Measurements from ENCODE around the gene IL21R.
A peak's percentile ranks its signal among the peaks of the same experiment; 100 is the strongest.

Gene IL21R

GRCh38 chr16:27489906-27490305 is 87.9 kb downstream of the IL21R start:
- DNase-seq, result no peak
- intact Hi-C loops (cut with DNase I), result no loop called here

DNA sequence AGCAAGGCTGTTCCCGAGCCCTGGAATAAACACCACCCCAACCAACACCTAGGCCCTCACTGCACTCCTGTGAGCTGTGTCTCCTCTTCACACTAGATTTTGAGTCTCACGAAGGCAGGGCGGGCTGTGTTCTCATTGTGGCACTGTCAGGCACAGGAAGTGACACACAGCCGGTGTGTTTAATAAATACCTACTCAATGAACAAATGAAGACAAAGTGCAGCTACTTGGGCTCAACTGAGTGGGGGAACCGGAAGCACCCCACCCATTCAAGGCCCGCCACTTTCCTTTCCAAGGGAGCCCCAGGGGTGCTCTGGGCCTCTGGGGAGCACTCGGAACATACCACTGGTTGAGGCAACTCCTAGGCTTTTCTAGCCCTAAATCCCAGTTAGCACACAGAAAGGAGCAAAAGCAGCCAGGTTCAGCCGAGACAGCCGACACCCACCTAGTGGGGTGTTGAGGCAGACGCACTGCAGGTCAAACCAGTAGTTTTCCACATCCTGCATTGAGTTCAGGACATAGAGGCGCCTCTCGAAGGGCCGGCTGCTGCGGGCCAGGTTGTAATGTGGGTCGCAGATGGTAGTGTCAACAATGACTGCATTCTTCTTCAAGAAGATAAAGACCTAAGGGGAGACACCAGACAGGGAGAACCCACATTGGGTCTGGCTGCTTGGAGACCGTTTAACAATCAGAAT is 90.1 kb downstream of the IL21R start:
- intact Hi-C loops (cut with DNase I), result no loop called here
- no peak for DNase-seq

GRCh38 chr16:27492588-27492979 is 90.6 kb downstream of the IL21R start:
- intact Hi-C loops (cut with DNase I), result no loop called here
- no peak for DNase-seq

DNA sequence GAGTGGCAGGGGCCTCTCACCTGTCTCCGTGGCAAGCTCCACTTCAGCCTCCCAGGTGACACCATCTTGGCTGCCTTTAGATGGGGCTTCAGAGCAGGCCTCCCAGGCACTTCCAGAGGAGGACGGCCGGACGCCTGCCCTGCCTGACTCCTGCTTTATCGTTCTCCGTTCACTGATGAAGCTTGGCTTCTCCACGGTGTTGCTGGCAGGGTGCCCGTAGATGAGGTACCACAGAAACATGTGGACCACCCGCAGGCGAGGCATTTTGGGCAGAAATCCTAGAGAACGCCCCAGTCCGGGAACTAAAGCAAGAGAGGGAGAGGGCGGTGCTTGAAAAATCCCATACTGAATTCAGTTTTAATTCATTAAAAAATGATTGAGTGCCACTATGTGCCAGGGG is 93.2 kb downstream of the IL21R start:
- no peak for DNase-seq
- intact Hi-C loops (cut with DNase I), result no loop called here

- no peak for DNase-seq
- intact Hi-C loops (cut with DNase I), result no loop called here
Measured at GRCh38 chr16:27498031-27498825, 96.3 kb downstream of the IL21R start.

GRCh38 chr16:27498916-27499658 is 97.1 kb downstream of the IL21R start:
- intact Hi-C loops (cut with DNase I), result no loop called here
- DNase-seq, result no peak

GRCh38 chr16:27499659-27500055 is 97.7 kb downstream of the IL21R start:
- intact Hi-C loops (cut with DNase I), result no loop called here
- peak in 20 of 42 donors; percentile 21 to 70 (median 46) for DNase-seq

DNA sequence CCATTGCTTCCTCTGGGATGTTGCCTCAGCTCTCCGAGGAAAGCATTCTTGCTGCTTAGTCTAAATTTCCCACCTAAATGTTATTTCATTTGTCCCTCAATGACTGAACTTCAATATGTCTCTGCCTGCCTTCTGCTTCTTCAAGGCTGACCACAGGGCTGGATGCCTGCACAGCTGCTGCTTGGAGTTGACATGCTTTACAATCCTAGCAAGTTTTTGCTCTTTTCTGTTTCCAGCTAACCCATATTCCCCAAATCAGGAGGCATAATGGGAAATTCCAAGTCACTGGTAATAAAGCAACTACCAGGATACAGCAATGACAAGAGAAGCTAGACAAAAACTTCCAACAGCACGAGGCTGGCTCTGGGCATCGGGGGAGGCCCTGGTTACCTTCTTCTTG is 98.8 kb downstream of the IL21R start:
- no peak for DNase-seq
- intact Hi-C loops (cut with DNase I), result no loop called here
